Measurements from ENCODE around the gene XPR1. TPM values are rescaled to one million over a fixed set of nuclear protein-coding genes. Genes with fewer than 3 reads are reported as not detected.

XPR1 gene
- total and polyA plus RNA-seq, 2 of the 8 experiments (the other 6 are each of a cell fraction or from before 2014, with no cell fraction given): 28.6 to 43.9 TPM

DNA sequence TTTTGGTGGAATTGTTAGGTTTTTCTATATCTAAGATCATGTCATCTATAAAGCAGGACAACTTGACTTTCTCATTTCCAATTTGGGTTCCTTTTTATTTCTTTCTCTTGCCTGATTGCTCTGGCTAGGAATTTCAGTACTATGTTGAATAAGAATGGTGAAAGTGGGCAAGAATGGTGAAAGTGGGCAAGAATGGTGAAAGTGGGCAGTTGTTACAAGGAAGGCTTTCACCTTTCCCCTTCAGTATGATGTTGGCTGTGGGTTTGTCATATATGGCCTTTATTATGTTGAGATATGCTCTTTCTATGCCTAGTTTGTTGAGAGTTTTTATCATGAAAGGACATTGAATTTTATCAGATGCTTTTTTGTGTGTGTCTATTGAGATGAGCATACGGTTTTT lies 64.5 kb downstream of the XPR1 start:
- Histone ChIP-seq H3K36me3 (ENCODE audit: control insufficient read depth in 2 of 4, insufficient read depth in 4 of 4, low read length in 3 of 4) (no peaks in the 10 kb centered on the region), H3K18ac (ENCODE audit: extremely low read depth, low read length) (no peak overlapping the region), H4K5ac (ENCODE audit: insufficient read length, low read depth, low read length) (no peak overlapping the region), H3K9ac (replicated peaks in 1 of 4; ENCODE audit: extremely low read depth in 1 of 4, low read depth in 3 of 4, low read length in 3 of 4) (no peak overlapping the region), H4K8ac (ENCODE audit: extremely low read depth, insufficient read depth, low read length) (no peak overlapping the region), H3K27me3 (replicated peaks in 1 of 4; ENCODE audit: control insufficient read depth in 3 of 4, extremely low read depth in 1 of 4, insufficient read depth in 3 of 4, low read length in 3 of 4) (no peaks in the 10 kb centered on the region), H3K23ac (ENCODE audit: insufficient read length) (no peak overlapping the region), H4K91ac (replicated peaks; ENCODE audit: insufficient read length, low read length) (no peak overlapping the region), H4K20me1 (replicated peaks in 1 of 2; ENCODE audit: control insufficient read depth in 1 of 2, insufficient read depth in 2 of 2, low read length in 2 of 2) (no peaks in the 10 kb centered on the region), H2BK12ac (ENCODE audit: low read depth, low read length) (no peak overlapping the region), H3K4me1 (replicated peaks in 1 of 4; ENCODE audit: control insufficient read depth in 3 of 4, insufficient read depth in 4 of 4, low read length in 3 of 4) (peaks cover 0 to 3% (median 0%) of the 10 kb centered on the region in 4 experiments; a peak in 1 of 7 replicates), H2AK5ac (ENCODE audit: low read depth, low read length) (no peak overlapping the region), H2BK20ac (ENCODE audit: low read length) (no peak overlapping the region), H3K4me3 (ENCODE audit: extremely low read depth in 1 of 4, insufficient read depth in 2 of 4, low read depth in 3 of 4, low read length in 4 of 4) (no peak overlapping the region), H2AFZ (ENCODE audit: low read length) (no peak overlapping the region), H3K9me3 (ENCODE audit: insufficient read depth in 2 of 2, low read depth in 1 of 2, low read length in 1 of 2) (peaks cover 6 to 10% of the 10 kb centered on the region in 2 experiments; a peak in 1 of 4 replicates), H3K27ac (ENCODE audit: low read depth, low read length) (no peak overlapping the region), H3K56ac (replicated peaks; ENCODE audit: insufficient read length, low read depth, low read length) (no peak overlapping the region), H3K79me1 (ENCODE audit: low read depth, low read length) (no peaks in the 10 kb centered on the region), H2BK5ac (ENCODE audit: low read depth, low read length) (no peak overlapping the region), H3K23me2 (ENCODE audit: low read depth, low read length) (no peaks in the 10 kb centered on the region), H2BK120ac (replicated peaks; ENCODE audit: low read depth, low read length) (no peak overlapping the region), H3K79me2 (ENCODE audit: control insufficient read depth in 1 of 2, insufficient read depth in 2 of 2, low read length in 2 of 2) (peaks cover 0 to 34% of the 10 kb centered on the region in 2 experiments; a peak in 2 of 4 replicates), H3K4ac (replicated peaks; ENCODE audit: insufficient read length, low read depth, low read length) (no peak overlapping the region), H3K14ac (ENCODE audit: insufficient read length) (no peak overlapping the region), H2BK15ac (ENCODE audit: low read length) (no peak overlapping the region), H3K4me2 (ENCODE audit: insufficient read depth in 1 of 2, low read depth in 2 of 2, low read length in 2 of 2) (no peak overlapping the region)
- POLR2A ChIA-PET (ENCODE audit: partially characterized antibody): no interaction called here
- WGBS, 2 experiments (ENCODE audit: extremely low coverage in 1 of 2, insufficient coverage in 1 of 2, insufficient read length in 1 of 2, insufficient replicate concordance in 2 of 2, low coverage in 1 of 2, low lambda C conversion rate in 2 of 2, missing lambda C conversion rate in 1 of 2): 94% methylated on average over 1 of the region's 1 CpG; no CpG with 5 or more reads in 1 of the 2 experiments
- CTCF ChIA-PET (ENCODE audit: partially characterized antibody): no interaction called here
- no peak for FAIRE-seq
- no peak for DNase-seq (ENCODE audit: low read depth in 1 of 2, low spot score in 2 of 2)
- TF ChIP-seq EZH2 (IDR thresholded peaks at IDR 0.05; ENCODE audit: low read depth, low read length, severe bottlenecking): no peak
- TF ChIP-seq GABPA (IDR thresholded peaks at IDR 0.05; ENCODE audit: borderline replicate concordance, insufficient read depth, low read length): no peak
- TF ChIP-seq SIRT6 (IDR thresholded peaks at IDR 0.05; ENCODE audit: low read length): no peak
- no peak for TF ChIP-seq KDM5A (IDR thresholded peaks at IDR 0.05; ENCODE audit: low read length)
- TF ChIP-seq KDM1A (IDR thresholded peaks at IDR 0.05; ENCODE audit: borderline replicate concordance, low read length): no peak
- TF ChIP-seq, protein P1, sequence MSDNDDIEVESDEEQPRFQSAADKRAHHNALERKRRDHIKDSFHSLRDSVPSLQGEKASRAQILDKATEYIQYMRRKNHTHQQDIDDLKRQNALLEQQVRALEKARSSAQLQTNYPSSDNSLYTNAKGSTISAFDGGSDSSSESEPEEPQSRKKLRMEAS (IDR thresholded peaks at IDR 0.05): no peak
- TF ChIP-seq BCL11A (IDR thresholded peaks at IDR 0.05; ENCODE audit: low read depth in 2 of 2, low read length in 2 of 2): no peak
- no peak for TF ChIP-seq SP4 (IDR thresholded peaks at IDR 0.05; ENCODE audit: low read length)
- TF ChIP-seq SIN3A (conservative IDR thresholded peaks at IDR 0.05 in 1 of 2, IDR thresholded peaks at IDR 0.05 in 1 of 2; ENCODE audit: low read depth in 1 of 2, low read length in 2 of 2): no peak
- TF ChIP-seq ASH2L (IDR thresholded peaks at IDR 0.05; ENCODE audit: low read length): no peak
- TF ChIP-seq SIX5 (IDR thresholded peaks at IDR 0.05; ENCODE audit: low read depth, low read length): no peak
- no peak for TF ChIP-seq JUN (IDR thresholded peaks at IDR 0.05; ENCODE audit: low read depth, low read length)
- no peak for TF ChIP-seq SP2 (IDR thresholded peaks at IDR 0.05; ENCODE audit: low read length)
- TF ChIP-seq RXRA (IDR thresholded peaks at IDR 0.05; ENCODE audit: insufficient read depth, low read depth, low read length): no peak
- TF ChIP-seq, protein P2, sequence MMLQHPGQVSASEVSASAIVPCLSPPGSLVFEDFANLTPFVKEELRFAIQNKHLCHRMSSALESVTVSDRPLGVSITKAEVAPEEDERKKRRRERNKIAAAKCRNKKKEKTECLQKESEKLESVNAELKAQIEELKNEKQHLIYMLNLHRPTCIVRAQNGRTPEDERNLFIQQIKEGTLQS (IDR thresholded peaks at IDR 0.05; ENCODE audit: insufficient read depth, low read depth, low read length): no peak

Data from H1 (cell line).